HepG2 (cell line): ENCODE measurements around the gene FMN2. TPM values are rescaled to one million over a fixed set of nuclear protein-coding genes. Genes with fewer than 3 reads are reported as not detected.

Source experiments
- ATAC-seq: fragments of 200-7000 bp; cut with Tn5 transposase; 3 replicates; pipeline ENCODE4 v1.9.1; 2020; ENCODE audit warnings: mild to moderate bottlenecking, moderate library complexity
- BruUV-seq: library from RNA; stranded (reverse); fragments of 400-500 nt; replicated peaks from 2 replicates; lab custom pipeline; 2021; lab: Mats Ljungman, UMichigan
- CTCF ChIA-PET: fragments of 300-600 bp; formaldehyde crosslinking; extraction: SDS; loops from one replicate; lab custom pipeline; 2021; ENCODE audit warnings: low total read pairs, inconsistent platforms, low intra/inter-chr PET ratio; lab: Yijun Ruan, JAX
- POLR2A ChIA-PET: fragments of 350-600 bp; sonication (Branson Sonifier 250); formaldehyde crosslinking; loops from one replicate; lab custom pipeline; 2020; ENCODE audit warnings: antibody characterized with exemption, inconsistent platforms; lab: Yijun Ruan, JAX
- DNase-seq: peaks from one replicate; pipeline ENCODE4 v3.0.0-alpha.2; 2015; ENCODE audit warnings: low spot score
- FAIRE-seq: peaks from 3 replicates; lab custom pipeline; 2011; peaks lifted over from hg19 to GRCh38; lab: Jason Lieb, UNC
- H2AFZ ChIP-seq: one replicate; pipeline ENCODE4 v1.6.1; 2011; ENCODE audit warnings: low read length, inconsistent platforms
- H3K27ac ChIP-seq: fragments of 300-600 bp; 3 replicates; pipeline ENCODE4 v1.8.0; 2011; ENCODE audit warnings: mixed run types, mild to moderate bottlenecking, mixed read lengths, low read length, inconsistent platforms; ENCODE audit not compliant: insufficient read depth; ENCODE audit errors: extremely low read length
- H3K27me3 ChIP-seq, 2 experiments: fragments of 200-600 bp in 1 of 2; 2 replicates in 1 of 2; 3 replicates in 1 of 2; pipeline versions ENCODE4 v1.6.0 to v1.8.0; 2011; ENCODE audit warnings: low read length in 2 of 2, mild to moderate bottlenecking in 2 of 2, moderate library complexity in 2 of 2, inconsistent platforms in 1 of 2; ENCODE audit not compliant: insufficient read depth in 2 of 2, control insufficient read depth in 1 of 2
- H3K36me3 ChIP-seq, 2 experiments: fragments of 200-600 bp in 1 of 2; replicated peaks in 1 of 2; 2 replicates in 1 of 2; 3 replicates in 1 of 2; pipeline versions ENCODE4 v1.5.1 to v1.8.0; 2011; ENCODE audit warnings: low read length in 2 of 2, inconsistent platforms in 1 of 2; ENCODE audit not compliant: insufficient read depth in 2 of 2, control insufficient read depth in 1 of 2
- H3K4me1 ChIP-seq: 2 replicates; pipeline ENCODE4 v1.5.1; 2012; ENCODE audit warnings: low read length, inconsistent platforms; ENCODE audit not compliant: insufficient read depth
- H3K4me2 ChIP-seq: 2 replicates; pipeline ENCODE4 v1.6.0; 2011; ENCODE audit warnings: low read depth, low read length, inconsistent platforms
- H3K4me3 ChIP-seq, 3 experiments: fragments of 200-600 bp in 1 of 3; sonication (generic), shearing (Covaris generic) in 1 of 3; replicated peaks in 1 of 3; 2 replicates each; pipeline ENCODE4 v1.5.1; 2011 to 2016; ENCODE audit warnings: low read length in 3 of 3, inconsistent platforms in 2 of 3, low read depth in 2 of 3, mild to moderate bottlenecking in 2 of 3, control low read depth in 1 of 3, mixed read lengths in 1 of 3; ENCODE audit not compliant: insufficient read depth in 1 of 3
- H3K79me2 ChIP-seq: one replicate; pipeline ENCODE4 v1.6.1; 2011; ENCODE audit warnings: low read length, inconsistent platforms; ENCODE audit not compliant: insufficient read depth
- H3K9ac ChIP-seq: 2 replicates; pipeline ENCODE4 v1.6.0; 2011; ENCODE audit warnings: mild to moderate bottlenecking, low read depth, low read length, inconsistent platforms; ENCODE audit not compliant: insufficient read depth
- H3K9me3 ChIP-seq: 2 replicates; pipeline ENCODE4 v1.5.1; 2012; ENCODE audit warnings: mild to moderate bottlenecking, low read length
- H4K20me1 ChIP-seq: 2 replicates; pipeline ENCODE4 v1.6.0; 2011; ENCODE audit warnings: inconsistent platforms, mild to moderate bottlenecking, low read length, moderate library complexity; ENCODE audit not compliant: insufficient read depth
- CTCF ChIP-seq: sonication (generic); formaldehyde crosslinking; IDR thresholded peaks from 2 replicates; pipeline ENCODE4 v1.5.0; 2020; ENCODE audit warnings: mild to moderate bottlenecking, missing genetic modification reagents, moderate library complexity
- DRAP1 ChIP-seq: IDR thresholded peaks from 2 replicates; pipeline ENCODE4 v1.6.1; 2016; ENCODE audit warnings: missing genetic modification reagents, missing compliant biosample characterization
- E2F1 ChIP-seq: sonication (generic); formaldehyde crosslinking; IDR thresholded peaks from 2 replicates; pipeline ENCODE4 v1.5.0; 2020; ENCODE audit warnings: missing genetic modification reagents
- LBX2 ChIP-seq: sonication (generic); formaldehyde crosslinking; IDR thresholded peaks from 2 replicates; pipeline ENCODE4 v1.5.0; 2020; ENCODE audit warnings: missing genetic modification reagents, mild to moderate bottlenecking, borderline replicate concordance
- SMARCC2 ChIP-seq: fragments of 450-650 bp; IDR thresholded peaks from 2 replicates; pipeline ENCODE4 v1.6.1; 2017; ENCODE audit warnings: antibody characterized with exemption, mild to moderate bottlenecking
- SMC3 ChIP-seq: IDR thresholded peaks from 2 replicates; pipeline ENCODE4 v1.6.1; 2011; ENCODE audit warnings: low read length, improper control_type of control experiment
- SOX6 ChIP-seq, 2 experiments: fragments of 450-650 bp in 1 of 2; sonication (generic) in 1 of 2; formaldehyde crosslinking in 1 of 2; IDR thresholded peaks; 2 replicates each; pipeline versions ENCODE4 v1.4.0 to v1.6.1; 2017 to 2020; ENCODE audit warnings: antibody characterized with exemption in 1 of 2, mild to moderate bottlenecking in 1 of 2, missing genetic modification reagents in 1 of 2
- STAG1 ChIP-seq: sonication (generic); formaldehyde crosslinking; IDR thresholded peaks from 2 replicates; pipeline ENCODE4 v1.4.0; 2020; ENCODE audit warnings: missing genetic modification reagents
- ZFP1 ChIP-seq: IDR thresholded peaks from 2 replicates; pipeline ENCODE4 v1.6.1; 2016
- ZNF276 ChIP-seq: sonication (generic); formaldehyde crosslinking; IDR thresholded peaks from 2 replicates; pipeline ENCODE4 v1.4.0; 2020; ENCODE audit warnings: mild to moderate bottlenecking, low read depth, missing genetic modification reagents
- ZNF432 ChIP-seq: sonication (generic); formaldehyde crosslinking; IDR thresholded peaks from 2 replicates; pipeline ENCODE4 v1.5.0; 2020; ENCODE audit warnings: missing genetic modification reagents, mild to moderate bottlenecking, borderline replicate concordance
- WGBS: methylation state at CpG from one replicate; pipeline ENCODE4 v1.1.6; 2017; ENCODE audit warnings: low lambda C conversion rate; 5-methylcytosine and 5-hydroxymethylcytosine counted together
- in situ Hi-C: cut with HindIII; loops from 2 replicates; pipeline ENCODE4 v1.10.0; 2017; ENCODE audit warnings: low pct_unique_long_range_greater_than_20kb; ENCODE audit not compliant: extremely low pct_ligation_motif_present
- intact Hi-C: fragments of 100-400 bp; cut with micrococcal nuclease; formaldehyde crosslinking; loops from one replicate; pipeline ENCODE4 v1.10.0; 2022; ENCODE audit not compliant: unreplicated experiment
- polyA plus RNA-seq, 8 experiments: library from polyadenylated mRNA; depleted of rRNA in 3 of 8; stranded (reverse) in 7 of 8; unstranded in 1 of 8; fragments of >200 nt; fragmentation: Illumina TruSeq in 4 of 8; extraction: Trizol in 4 of 8; gene quantifications; 2 replicates each; pipeline versions ENCODE4 v1.2.1 to v1.2.3, GENCODE V29; 2011 to 2016; ENCODE audit warnings: low read depth in 4 of 8, missing spikeins in 1 of 8, mixed read lengths in 1 of 8; ENCODE audit not compliant: insufficient read depth in 1 of 8
- total RNA-seq, 5 experiments: library from RNA; depleted of rRNA; stranded (reverse); fragments of >200 nt; fragmentation: Illumina TruSeq; extraction: Trizol; gene quantifications; 2 replicates each; pipeline ENCODE4 v1.2.3, GENCODE V29; 2016; ENCODE audit warnings: low read depth in 1 of 5

FMN2 gene
- total and polyA plus RNA-seq, 2 of the 13 experiments (the other 11 are each of a cell fraction or from before 2014, with no cell fraction given) = not detected

- TF ChIP-seq SMC3 (peak; percentile 44; the same call in 1 of the 2 replicates), SOX6 (IDR thresholded peaks at IDR 0.05) (no peak), SOX6 (CRISPR knock-in tag; IDR thresholded peaks at IDR 0.05) (no peak), CTCF (CRISPR knock-in tag) (peak; percentile 48), STAG1 (0 out of 2 replicates have a peak, but pooled peaks have one; percentile 6)
- ATAC-seq (no peak), FAIRE-seq (peak; percentile 34), DNase-seq (peak; percentile 17)
- Histone ChIP-seq H3K4me2 (no peak overlapping the region), H3K27me3 (no peaks in the 10 kb centered on the region; a peak in 1 of 5 replicates), H3K9me3 (no peaks in the 10 kb centered on the region), H3K27ac (no peak overlapping the region), H3K4me1 (no peaks in the 10 kb centered on the region), H3K9ac (no peak overlapping the region), H3K36me3 (no peaks in the 10 kb centered on the region), H4K20me1 (no peaks in the 10 kb centered on the region), H3K79me2 (no peaks in the 10 kb centered on the region), H3K4me3 (no peak overlapping the region), H2AFZ (no peak overlapping the region)
- in situ Hi-C loops = loop anchor here (5.0 kb wide), 1 partner anchor 122 kb away; no protein-coding TSS in a partner anchor
- POLR2A ChIA-PET = no interaction called here
- intact Hi-C loops = no loop called here
- no TSS peak for BruUV-seq
- 2% methylated on average over 3 of the region's 3 CpGs for WGBS
- CTCF ChIA-PET = interaction anchor here (1.8 kb wide), 1 partner anchor 123 kb away, joined by 16 read pairs; no protein-coding TSS in a partner anchor
These were observed 57.9 kb downstream of the FMN2 start for GRCh38 chr1:240149484-240150094.

DNA sequence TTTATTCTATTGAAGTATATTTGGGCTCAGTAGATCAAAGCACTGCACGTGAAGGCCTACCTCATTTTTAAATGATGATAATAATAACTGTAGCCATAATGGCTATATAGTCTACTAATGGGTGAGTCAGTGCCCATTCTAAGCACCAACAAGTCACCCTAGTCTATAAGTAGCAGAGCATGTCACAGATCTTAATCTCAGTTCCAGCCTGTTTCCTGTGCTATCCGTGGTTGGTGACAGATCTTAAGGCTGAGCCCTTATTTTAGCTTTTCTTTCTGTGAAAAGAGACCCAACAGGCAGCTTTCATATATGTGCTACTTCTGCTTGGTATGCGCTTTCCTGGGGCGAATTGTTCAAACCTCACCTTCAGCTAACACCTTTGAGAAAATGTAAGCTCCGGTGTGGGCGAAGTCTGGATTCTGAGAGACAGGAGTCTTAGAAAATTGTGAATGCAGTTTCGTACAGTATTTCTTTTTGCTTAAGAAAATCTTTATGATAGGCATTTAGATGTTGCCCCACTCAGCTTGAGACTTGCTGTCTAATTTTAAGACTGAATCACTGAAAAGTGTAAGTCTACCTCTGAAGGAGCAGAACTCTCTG, 59.6 kb downstream of the FMN2 start:
- Histone ChIP-seq H3K4me3 (no peak overlapping the region), H3K27ac (no peak overlapping the region), H3K4me1 (no peaks in the 10 kb centered on the region), H3K27me3 (no peaks in the 10 kb centered on the region), H3K4me2 (no peak overlapping the region), H4K20me1 (no peaks in the 10 kb centered on the region), H2AFZ (no peak overlapping the region), H3K36me3 (no peaks in the 10 kb centered on the region), H3K9ac (no peak overlapping the region), H3K79me2 (no peaks in the 10 kb centered on the region), H3K9me3 (no peaks in the 10 kb centered on the region)
- 43% methylated on average over 7 of the region's 7 CpGs for WGBS
- ChIA-PET POLR2A (no interaction called here), CTCF (no interaction called here)
- intact Hi-C loops (no loop called here), in situ Hi-C loops (loop anchor here (5.0 kb wide), 1 partner anchor 124 kb away; no protein-coding TSS in a partner anchor)
- FAIRE-seq = no peak
- no peak for DNase-seq
- BruUV-seq = no TSS peak
- ATAC-seq = no peak
- TF ChIP-seq ZNF432 (CRISPR knock-in tag) (no peak), LBX2 (CRISPR knock-in tag) (no peak), ZFP1 (CRISPR knock-in tag) (no peak), ZNF276 (CRISPR knock-in tag) (no peak), E2F1 (CRISPR knock-in tag) (no peak), DRAP1 (CRISPR knock-in tag) (no peak), SMARCC2 (no peak)
